HG02938 (cell line): ENCODE results near the gene COL21A1.
"Not testable (repeated sequence)": the region's sequence is repeated elsewhere in the genome, so short reads cannot be mapped to it uniquely, and the experiment has no call there.

Experiments
- ATAC-seq: cut with Tn5 transposase; IDR thresholded peaks from one replicate; pipeline ENCODE4 v1.9.1; 2021; ENCODE audit warnings: mild to moderate bottlenecking, moderate library complexity; ENCODE audit not compliant: unreplicated experiment

The COL21A1 gene

GRCh38 chr6:56246881-56247653, at the start of gene COL21A1:
COL21A1 (minus strand) TSS chr6:56247580; CDS start chr6:56182618, 64,962 bp downstream.
- ATAC-seq = no peak

GRCh38 chr6:56293781-56294180, 46.4 kb upstream of the COL21A1 start:
- no peak for ATAC-seq

- no peak for ATAC-seq
Observed at GRCh38 chr6:56292505-56293181, 45.3 kb upstream of the COL21A1 start.

- no peak for ATAC-seq
Observed at GRCh38 chr6:56291302-56291917, 44.0 kb upstream of the COL21A1 start.

- ATAC-seq = no peak
Observed at GRCh38 chr6:56289721-56290120, 42.3 kb upstream of the COL21A1 start.

GRCh38 chr6:56288347-56288746, 41.0 kb upstream of the COL21A1 start:
- ATAC-seq = no peak

- no peak for ATAC-seq
Observed at GRCh38 chr6:56282391-56282790, 35.0 kb upstream of the COL21A1 start.

GRCh38 chr6:56280126-56280525, 32.7 kb upstream of the COL21A1 start:
- no peak for ATAC-seq

GRCh38 chr6:56279331-56280080, 32.1 kb upstream of the COL21A1 start:
- ATAC-seq = no peak

GRCh38 chr6:56278171-56278591, 30.8 kb upstream of the COL21A1 start:
- ATAC-seq = no peak

GRCh38 chr6:56270812-56271441, 23.5 kb upstream of the COL21A1 start:
- no peak for ATAC-seq

- no peak for ATAC-seq
Observed at GRCh38 chr6:56268266-56268665, 20.9 kb upstream of the COL21A1 start.

- ATAC-seq = no peak
Observed at GRCh38 chr6:56266011-56266410, 18.6 kb upstream of the COL21A1 start.

GRCh38 chr6:56263596-56264315, 16.4 kb upstream of the COL21A1 start:
- ATAC-seq = no peak

GRCh38 chr6:56260593-56260992, 13.2 kb upstream of the COL21A1 start:
- not testable (repeated sequence) for ATAC-seq

GRCh38 chr6:56259234-56260077, 12.1 kb upstream of the COL21A1 start:
- ATAC-seq = no peak

GRCh38 chr6:56255349-56255748, 8.0 kb upstream of the COL21A1 start:
- ATAC-seq = no peak

GRCh38 chr6:56250266-56250665, 2.9 kb upstream of the COL21A1 start:
- ATAC-seq = no peak

GRCh38 chr6:56247654-56248122, 308 bp upstream of the COL21A1 start:
- no peak for ATAC-seq
